Nucleus accumbens (tissue), 56 donors: Measurements from ENCODE around the gene TPP1.

Experiments
- DNase-seq, 56 donors: peaks; one replicate each; lab custom pipeline; 2025; lab: John Stamatoyannopoulos, UW

TPP1 gene

GRCh38 chr11:6568191-6568918 lies 50.9 kb downstream of the TPP1 start:
- peak in 25 of 56 donors; percentile 17 to 61 (median 49) for DNase-seq

GRCh38 chr11:6567371-6567745 lies 51.9 kb downstream of the TPP1 start:
- DNase-seq: no peak

- peak in 4 of 56 donors; percentile 38 to 42 (median 39) for DNase-seq
Measured at GRCh38 chr11:6566704-6567370, 52.4 kb downstream of the TPP1 start.

- no peak for DNase-seq
Measured at GRCh38 chr11:6565988-6566703, 53.1 kb downstream of the TPP1 start.

GRCh38 chr11:6565325-6565724 lies 53.9 kb downstream of the TPP1 start:
- DNase-seq: no peak

GRCh38 chr11:6563667-6564066 lies 55.6 kb downstream of the TPP1 start:
- no peak for DNase-seq

GRCh38 chr11:6563121-6563619 lies 56.1 kb downstream of the TPP1 start:
- DNase-seq: no peak
